HG03521 (cell line): ENCODE measurements around the gene BCL11A.

Experiments used
- ATAC-seq: cut with Tn5 transposase; IDR thresholded peaks from one replicate; pipeline ENCODE4 v1.9.1; 2021; ENCODE audit warnings: mild to moderate bottlenecking, moderate library complexity; ENCODE audit not compliant: unreplicated experiment

Gene BCL11A

GRCh38 chr2:60529136-60529784 is 24.2 kb downstream of the BCL11A start:
- no peak for ATAC-seq

- ATAC-seq, result no peak
These were observed 25.0 kb downstream of the BCL11A start for GRCh38 chr2:60528281-60529020.

GRCh38 chr2:60527762-60528161 is 25.7 kb downstream of the BCL11A start:
- ATAC-seq, result no peak

GRCh38 chr2:60526623-60527022 is 26.8 kb downstream of the BCL11A start:
- ATAC-seq, result no peak

- no peak for ATAC-seq
These were observed 27.6 kb downstream of the BCL11A start for GRCh38 chr2:60525899-60526298.

- no peak for ATAC-seq
These were observed 28.6 kb downstream of the BCL11A start for GRCh38 chr2:60524874-60525273.

- ATAC-seq, result no peak
These were observed 29.5 kb downstream of the BCL11A start for GRCh38 chr2:60523963-60524362.

- ATAC-seq, result no peak
These were observed 31.0 kb downstream of the BCL11A start for GRCh38 chr2:60522462-60522861.

- ATAC-seq, result no peak
These were observed 31.8 kb downstream of the BCL11A start for GRCh38 chr2:60521626-60522025.

GRCh38 chr2:60520917-60521539 is 32.4 kb downstream of the BCL11A start:
- no peak for ATAC-seq

GRCh38 chr2:60520151-60520876 is 33.1 kb downstream of the BCL11A start:
- no peak for ATAC-seq

- ATAC-seq, result no peak
These were observed 34.1 kb downstream of the BCL11A start for GRCh38 chr2:60519231-60519863.

- no peak for ATAC-seq
These were observed 34.9 kb downstream of the BCL11A start for GRCh38 chr2:60518567-60518966.

- no peak for ATAC-seq
These were observed 36.0 kb downstream of the BCL11A start for GRCh38 chr2:60517446-60517845.

- ATAC-seq, result no peak
These were observed 36.6 kb downstream of the BCL11A start for GRCh38 chr2:60516826-60517225.

GRCh38 chr2:60516383-60516811 is 37.1 kb downstream of the BCL11A start:
- ATAC-seq, result no peak

GRCh38 chr2:60515721-60516226 is 37.7 kb downstream of the BCL11A start:
- peak; percentile 87 for ATAC-seq

GRCh38 chr2:60513996-60514395 is 39.5 kb downstream of the BCL11A start:
- ATAC-seq, result no peak

GRCh38 chr2:60513191-60513590 is 40.3 kb downstream of the BCL11A start:
- no peak for ATAC-seq

GRCh38 chr2:60512641-60513040 is 40.8 kb downstream of the BCL11A start:
- no peak for ATAC-seq
